ENCODE results near the gene BORCS6. TPM values are rescaled to one million over a fixed set of nuclear protein-coding genes. Genes with fewer than 3 reads are reported as not detected.
A peak's percentile ranks its signal among the peaks of the same experiment; 100 is the strongest.

The BORCS6 gene
- total and polyA plus RNA-seq, 2 experiments from 2014 or later = 3.4 to 5.6 TPM

DNA sequence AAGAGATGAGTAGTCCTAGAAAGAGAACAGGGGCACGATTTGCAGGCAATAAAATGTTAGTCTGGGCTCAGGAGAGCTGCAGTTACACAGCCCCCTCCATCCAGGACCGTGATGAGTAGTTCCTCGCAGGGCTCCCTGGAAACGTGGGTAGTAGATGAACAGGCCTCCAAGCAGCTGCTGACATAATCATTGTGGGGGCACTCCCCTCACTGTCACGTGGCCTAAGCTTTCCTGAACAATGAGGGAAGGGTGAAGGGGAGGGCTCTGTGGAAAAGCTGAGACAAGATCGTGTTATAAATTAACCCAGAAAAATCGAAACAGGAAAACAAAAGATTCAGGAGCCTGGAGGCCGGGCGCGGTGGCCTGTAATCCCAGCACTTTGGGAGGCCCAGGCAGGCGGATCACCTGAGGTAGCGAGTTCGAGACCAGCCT is 36.4 kb downstream of the BORCS6 start:
- Histone ChIP-seq H3K9ac (peak overlapping the region; percentile 99), H3K4me2 (ENCODE audit: unreplicated experiment) (peak overlapping the region; percentile 86), H3F3A (ENCODE audit: insufficient read depth) (peaks cover 29% of the 10 kb centered on the region), H4K20me1 (ENCODE audit: insufficient read depth) (no peaks in the 10 kb centered on the region), H2AFZ (no peak overlapping the region), H3K9me3 (ENCODE audit: low read depth) (no peaks in the 10 kb centered on the region), H3K27ac (peak overlapping the region; percentile 100), H3K36me3 (ENCODE audit: low read depth) (peaks cover 3% of the 10 kb centered on the region; the same call in 1 of the 2 replicates), H3K79me2 (ENCODE audit: insufficient read depth) (peaks cover 32% of the 10 kb centered on the region), H3K27me3 (replicated peaks; ENCODE audit: insufficient read depth) (no peaks in the 10 kb centered on the region), H3K4me3 (peak overlapping the region; percentile 81), H3K4me1 (ENCODE audit: insufficient read depth) (peaks cover 41% of the 10 kb centered on the region), H3K9me2 (ENCODE audit: insufficient read depth) (no peaks in the 10 kb centered on the region)
- TF ChIP-seq EZH2 (IDR thresholded peaks at IDR 0.05; ENCODE audit: insufficient read depth, poor library complexity, severe bottlenecking) (no peak), EZH2phosphoT487 (IDR thresholded peaks at IDR 0.05; ENCODE audit: insufficient read depth, low read depth) (no peak)
- DNase-seq = peak; percentile 100
- in situ Hi-C loops (cut with MboI) = no loop called here
- 0 to 2% methylated on average over 13 of the region's 13 CpGs for WGBS, 2 experiments (ENCODE audit: low coverage in 1 of 2, low lambda C conversion rate in 2 of 2, missing lambda C conversion rate in 2 of 2)

DNA sequence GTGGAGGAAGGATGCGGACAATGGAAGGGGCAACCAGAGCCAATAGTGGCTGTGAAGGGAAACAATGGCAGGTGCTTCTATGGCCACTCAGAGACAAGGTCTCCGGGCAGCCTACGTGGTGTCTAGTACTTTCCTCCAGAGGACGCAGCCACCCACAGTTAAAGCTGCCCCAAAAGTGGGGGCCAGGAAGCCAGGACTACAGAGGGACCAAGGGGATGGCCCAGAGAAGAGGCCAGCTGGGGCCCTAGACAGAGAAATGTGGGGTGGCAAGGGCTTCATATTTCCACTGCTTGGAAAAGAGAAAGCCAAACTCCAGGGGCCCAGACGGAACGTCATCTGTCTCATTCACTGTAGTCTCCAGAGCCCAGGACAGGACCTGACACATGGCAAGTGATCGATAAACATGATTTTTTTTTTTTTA is 36.9 kb downstream of the BORCS6 start:
- Histone ChIP-seq H3K36me3 (ENCODE audit: low read depth) (peaks cover 8% of the 10 kb centered on the region; the same call in 1 of the 2 replicates), H3K4me3 (peak overlapping the region; percentile 81; the same call in 1 of the 2 replicates), H3K4me2 (ENCODE audit: unreplicated experiment) (peak overlapping the region; percentile 74), H3K4me1 (ENCODE audit: insufficient read depth) (peaks cover 41% of the 10 kb centered on the region), H2AFZ (no peak overlapping the region), H3K9me2 (ENCODE audit: insufficient read depth) (no peaks in the 10 kb centered on the region), H3K79me2 (ENCODE audit: insufficient read depth) (peaks cover 32% of the 10 kb centered on the region), H3K27ac (peak overlapping the region; percentile 100), H3K9ac (peak overlapping the region; percentile 99), H3K27me3 (replicated peaks; ENCODE audit: insufficient read depth) (no peaks in the 10 kb centered on the region), H4K20me1 (ENCODE audit: insufficient read depth) (no peaks in the 10 kb centered on the region), H3K9me3 (ENCODE audit: low read depth) (no peaks in the 10 kb centered on the region), H3F3A (ENCODE audit: insufficient read depth) (peaks cover 26% of the 10 kb centered on the region)
- peak; percentile 61 for DNase-seq
- 36 to 39% methylated on average over 7 of the region's 7 CpGs for WGBS, 2 experiments (ENCODE audit: low coverage in 1 of 2, low lambda C conversion rate in 2 of 2, missing lambda C conversion rate in 2 of 2)
- in situ Hi-C loops (cut with MboI) = no loop called here
- TF ChIP-seq EZH2 (IDR thresholded peaks at IDR 0.05; ENCODE audit: insufficient read depth, poor library complexity, severe bottlenecking) (no peak), EZH2phosphoT487 (IDR thresholded peaks at IDR 0.05; ENCODE audit: insufficient read depth, low read depth) (no peak)

DNA sequence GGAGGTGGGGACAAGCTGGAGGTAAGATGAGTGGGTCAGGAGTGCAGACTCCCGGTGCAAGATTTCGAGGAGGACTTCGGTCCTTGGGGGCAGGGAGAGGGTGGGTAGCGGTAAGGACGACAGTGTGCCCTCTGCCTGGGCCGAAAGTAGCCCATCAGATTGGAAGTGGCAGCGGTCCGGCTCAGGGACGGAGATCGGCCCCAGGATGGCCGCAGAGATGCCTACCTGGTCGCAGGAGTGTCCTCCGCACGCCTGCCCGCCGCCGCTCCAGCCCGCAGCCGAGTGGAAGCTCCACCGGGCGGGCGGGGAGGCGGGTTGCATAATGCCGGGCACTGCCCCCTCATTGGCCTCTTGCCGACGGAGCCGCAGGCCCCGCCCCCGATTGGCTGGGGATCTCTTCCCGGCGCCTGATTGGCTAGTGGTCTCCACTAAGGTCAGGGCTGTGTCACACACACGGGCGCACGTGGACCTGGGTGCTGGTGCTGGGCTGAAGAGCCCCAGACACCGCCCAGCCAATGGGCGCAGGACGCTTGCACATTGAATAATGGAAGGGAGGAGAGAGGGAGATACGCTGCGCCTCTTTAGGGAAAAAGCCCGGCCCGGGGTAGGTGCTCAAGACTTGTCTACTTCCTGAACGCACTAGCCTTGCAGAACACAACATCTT is 37.7 kb downstream of the BORCS6 start, which contains the start of gene PER1:
TSS of gene PER1 (minus strand) at position 293 of the 664 bp plus-strand sequence. CDS start 1,698 bp downstream, outside the sequence.
- Histone ChIP-seq H3K9me2 (ENCODE audit: insufficient read depth) (no peaks in the 10 kb centered on the region), H3K9me3 (ENCODE audit: low read depth) (no peaks in the 10 kb centered on the region), H3K36me3 (ENCODE audit: low read depth) (peaks cover 9% of the 10 kb centered on the region; the same call in 1 of the 2 replicates), H3K27me3 (replicated peaks; ENCODE audit: insufficient read depth) (no peaks in the 10 kb centered on the region), H4K20me1 (ENCODE audit: insufficient read depth) (no peaks in the 10 kb centered on the region), H3K79me2 (ENCODE audit: insufficient read depth) (peaks cover 32% of the 10 kb centered on the region), H3F3A (ENCODE audit: insufficient read depth) (peaks cover 26% of the 10 kb centered on the region), H2AFZ (no peak within 1 kb of the TSS), H3K4me2 (ENCODE audit: unreplicated experiment) (peak within 1 kb of the TSS; percentile 86), H3K9ac (peak within 1 kb of the TSS; percentile 99), H3K4me1 (ENCODE audit: insufficient read depth) (peaks cover 41% of the 10 kb centered on the region), H3K27ac (peak within 1 kb of the TSS; percentile 100), H3K4me3 (peak within 1 kb of the TSS; percentile 81)
- DNase-seq = peak; percentile 98
- TF ChIP-seq EZH2phosphoT487 (IDR thresholded peaks at IDR 0.05; ENCODE audit: insufficient read depth, low read depth) = no peak
- no peak for TF ChIP-seq EZH2 (IDR thresholded peaks at IDR 0.05; ENCODE audit: insufficient read depth, poor library complexity, severe bottlenecking)
- 2 to 4% methylated on average over 33 to 40 of the region's 42 CpGs for WGBS, 2 experiments (ENCODE audit: low coverage in 1 of 2, low lambda C conversion rate in 2 of 2, missing lambda C conversion rate in 2 of 2)
- in situ Hi-C loops (cut with MboI) = no loop called here

- Histone ChIP-seq H3K9me3 (ENCODE audit: low read depth) (no peaks in the 10 kb centered on the region), H4K20me1 (ENCODE audit: insufficient read depth) (no peaks in the 10 kb centered on the region), H3K36me3 (ENCODE audit: low read depth) (peaks cover 9% of the 10 kb centered on the region; the same call in 1 of the 2 replicates), H3K4me3 (peak overlapping the region; percentile 81), H3K27ac (peak overlapping the region; percentile 100), H3F3A (ENCODE audit: insufficient read depth) (peaks cover 21% of the 10 kb centered on the region), H3K27me3 (replicated peaks; ENCODE audit: insufficient read depth) (no peaks in the 10 kb centered on the region), H3K4me2 (ENCODE audit: unreplicated experiment) (peak overlapping the region; percentile 86), H2AFZ (no peak overlapping the region), H3K9me2 (ENCODE audit: insufficient read depth) (no peaks in the 10 kb centered on the region), H3K79me2 (ENCODE audit: insufficient read depth) (peaks cover 32% of the 10 kb centered on the region), H3K4me1 (ENCODE audit: insufficient read depth) (peaks cover 37% of the 10 kb centered on the region), H3K9ac (peak overlapping the region; percentile 99)
- DNase-seq = peak; percentile 93
- TF ChIP-seq EZH2 (IDR thresholded peaks at IDR 0.05; ENCODE audit: insufficient read depth, poor library complexity, severe bottlenecking) (no peak), EZH2phosphoT487 (IDR thresholded peaks at IDR 0.05; ENCODE audit: insufficient read depth, low read depth) (no peak)
- in situ Hi-C loops (cut with MboI) = no loop called here
- WGBS, 2 experiments (ENCODE audit: low coverage in 1 of 2, low lambda C conversion rate in 2 of 2, missing lambda C conversion rate in 2 of 2) = 1 to 2% methylated on average over 22 of the region's 22 CpGs
Observed at GRCh38 chr17:8151641-8152111, 38.3 kb downstream of the BORCS6 start.
